D341Med (cell line): Measurements from ENCODE around the gene LRRC46.

Experiments used
- DNase-seq: peaks from one replicate; pipeline ENCODE4 v3.0.0; 2012; ENCODE audit warnings: low spot score

Gene LRRC46

GRCh38 chr17:47831934-47832327 is 461 bp downstream of the LRRC46 start:
- no peak for DNase-seq

GRCh38 chr17:47834756-47835155 is 3.3 kb downstream of the LRRC46 start:
- no peak for DNase-seq

- no peak for DNase-seq
These were observed 5.1 kb downstream of the LRRC46 start for GRCh38 chr17:47836601-47837000.

- DNase-seq, result no peak
These were observed 6.0 kb downstream of the LRRC46 start for GRCh38 chr17:47837401-47838039.

- no peak for DNase-seq
These were observed 7.2 kb downstream of the LRRC46 start for GRCh38 chr17:47838636-47839035.

- no peak for DNase-seq
These were observed 7.6 kb downstream of the LRRC46 start for GRCh38 chr17:47839071-47839470.

- DNase-seq, result no peak
These were observed 8.7 kb downstream of the LRRC46 start for GRCh38 chr17:47840001-47840741.

- peak; percentile 96 for DNase-seq
These were observed 9.4 kb downstream of the LRRC46 start, which contains the start of gene SCRN2 for GRCh38 chr17:47840742-47841487. Gene SCRN2, minus strand, starts transcription at chr17:47841273. Its CDS starts 430 bp downstream, at chr17:47840843.

GRCh38 chr17:47841488-47842291 is 10.2 kb downstream of the LRRC46 start:
- no peak for DNase-seq

- DNase-seq, result peak; percentile 50
These were observed 11.9 kb downstream of the LRRC46 start for GRCh38 chr17:47843391-47843730.

- DNase-seq, result no peak
These were observed 12.8 kb downstream of the LRRC46 start for GRCh38 chr17:47844227-47844626.

- no peak for DNase-seq
These were observed 13.6 kb downstream of the LRRC46 start for GRCh38 chr17:47844814-47845715.

- DNase-seq, result no peak
These were observed 14.2 kb downstream of the LRRC46 start for GRCh38 chr17:47845716-47846075.

GRCh38 chr17:47846716-47847340 is 15.4 kb downstream of the LRRC46 start:
- DNase-seq, result peak; percentile 60

GRCh38 chr17:47847341-47848197 is 16.1 kb downstream of the LRRC46 start:
- DNase-seq, result peak; percentile 77

- peak; percentile 44 for DNase-seq
These were observed 16.7 kb downstream of the LRRC46 start for GRCh38 chr17:47848198-47848513.

GRCh38 chr17:47850373-47850691 is 18.9 kb downstream of the LRRC46 start:
- DNase-seq, result no peak

GRCh38 chr17:47850692-47851573 is 19.5 kb downstream of the LRRC46 start, which contains the start of gene SP6:
Gene SP6, minus strand, starts transcription at chr17:47851163. Its CDS starts 2,734 bp downstream, at chr17:47848429.
- DNase-seq, result peak; percentile 85

GRCh38 chr17:47851764-47852112 is 20.3 kb downstream of the LRRC46 start:
- DNase-seq, result no peak
